Ishikawa (cell line): ENCODE data around the gene GTF3C1.

ENCODE experiments used
- CEBPB ChIP-seq: IDR thresholded peaks from 2 replicates; pipeline ENCODE4 v1.6.1; 2012
- CREB1 ChIP-seq: IDR thresholded peaks from 2 replicates; pipeline ENCODE4 v1.6.1; 2012; ENCODE audit warnings: low read depth
- EGR1 ChIP-seq: IDR thresholded peaks from 2 replicates; pipeline ENCODE4 v1.6.1; 2012
- EP300 ChIP-seq: IDR thresholded peaks from 2 replicates; pipeline ENCODE4 v1.6.1; 2012; ENCODE audit warnings: borderline replicate concordance
- FOXM1 ChIP-seq: IDR thresholded peaks from 2 replicates; pipeline ENCODE4 v1.6.1; 2012; ENCODE audit warnings: low read depth, borderline replicate concordance
- MAX ChIP-seq: IDR thresholded peaks from 2 replicates; pipeline ENCODE4 v1.6.1; 2012
- NFIC ChIP-seq: IDR thresholded peaks from 2 replicates; pipeline ENCODE4 v1.6.1; 2012
- RAD21 ChIP-seq: IDR thresholded peaks from 2 replicates; pipeline ENCODE4 v1.6.1; 2012; ENCODE audit warnings: low read depth
- REST ChIP-seq: IDR thresholded peaks from 2 replicates; pipeline ENCODE4 v1.6.1; 2012; ENCODE audit warnings: low read depth, mild to moderate bottlenecking
- TAF1 ChIP-seq: IDR thresholded peaks from 2 replicates; pipeline ENCODE4 v1.6.1; 2012; ENCODE audit warnings: low read depth, mild to moderate bottlenecking
- TCF12 ChIP-seq: IDR thresholded peaks from 2 replicates; pipeline ENCODE4 v1.6.1; 2012; ENCODE audit warnings: low read depth
- TEAD4 ChIP-seq: IDR thresholded peaks from 2 replicates; pipeline ENCODE4 v1.6.1; 2012
- USF1 ChIP-seq: IDR thresholded peaks from 2 replicates; pipeline ENCODE4 v1.6.1; 2012
- YY1 ChIP-seq: IDR thresholded peaks from 2 replicates; pipeline ENCODE4 v1.6.1; 2012; ENCODE audit warnings: low read depth
- ZBTB7A ChIP-seq: IDR thresholded peaks from 2 replicates; pipeline ENCODE4 v1.6.1; 2012; ENCODE audit warnings: low read depth

Gene GTF3C1

GRCh38 chr16:27470567-27471431 lies 78.9 kb downstream of the GTF3C1 start:
- TF ChIP-seq EP300 (no peak), EGR1 (no peak), REST (no peak), FOXM1 (no peak), YY1 (no peak), CREB1 (no peak), MAX (no peak), TEAD4 (no peak), TAF1 (no peak), ZBTB7A (no peak)

- TF ChIP-seq CREB1 (no peak), YY1 (no peak), FOXM1 (no peak), EP300 (no peak), TEAD4 (no peak), MAX (no peak), NFIC (no peak), REST (no peak)
Observed at GRCh38 chr16:27468941-27469531, 80.7 kb downstream of the GTF3C1 start.

GRCh38 chr16:27465483-27465879 lies 84.2 kb downstream of the GTF3C1 start:
- TF ChIP-seq TEAD4 (no peak), MAX (no peak), CEBPB (no peak), RAD21 (no peak), FOXM1 (no peak), USF1 (no peak), ZBTB7A (no peak), YY1 (no peak), TCF12 (no peak), TAF1 (no peak), EP300 (no peak), CREB1 (no peak), NFIC (no peak), EGR1 (no peak)

GRCh38 chr16:27464626-27465482 lies 84.9 kb downstream of the GTF3C1 start:
- TF ChIP-seq USF1 (no peak), TAF1 (no peak), FOXM1 (no peak), RAD21 (no peak), TCF12 (no peak), EP300 (no peak), CEBPB (no peak), CREB1 (no peak), YY1 (no peak), MAX (no peak), EGR1 (no peak), REST (no peak)
